GM12865 (cell line): ENCODE measurements around the gene PEAK3.
A peak's percentile ranks its signal among the peaks of the same experiment; 100 is the strongest.

Experiments
- DNase-seq: peaks from one replicate; pipeline ENCODE4 v3.0.0; 2010; ENCODE audit warnings: low read depth
- H3K4me3 ChIP-seq: 2 replicates; pipeline ENCODE4 v1.5.1; 2011; ENCODE audit warnings: mild to moderate bottlenecking, low read depth, low read length, control low read depth
- TF ChIP-seq, protein P1 (sequence below): IDR thresholded peaks from 2 replicates; pipeline ENCODE4 v1.5.1; 2011; ENCODE audit warnings: low read length, control low read depth, low read depth, inconsistent platforms; ENCODE audit not compliant: insufficient read depth; ENCODE audit errors: missing control alignments

The PEAK3 gene

GRCh38 chr19:2237869-2238153 lies 44.2 kb downstream of the PEAK3 start:
- no peak for DNase-seq
- TF ChIP-seq, protein P1, sequence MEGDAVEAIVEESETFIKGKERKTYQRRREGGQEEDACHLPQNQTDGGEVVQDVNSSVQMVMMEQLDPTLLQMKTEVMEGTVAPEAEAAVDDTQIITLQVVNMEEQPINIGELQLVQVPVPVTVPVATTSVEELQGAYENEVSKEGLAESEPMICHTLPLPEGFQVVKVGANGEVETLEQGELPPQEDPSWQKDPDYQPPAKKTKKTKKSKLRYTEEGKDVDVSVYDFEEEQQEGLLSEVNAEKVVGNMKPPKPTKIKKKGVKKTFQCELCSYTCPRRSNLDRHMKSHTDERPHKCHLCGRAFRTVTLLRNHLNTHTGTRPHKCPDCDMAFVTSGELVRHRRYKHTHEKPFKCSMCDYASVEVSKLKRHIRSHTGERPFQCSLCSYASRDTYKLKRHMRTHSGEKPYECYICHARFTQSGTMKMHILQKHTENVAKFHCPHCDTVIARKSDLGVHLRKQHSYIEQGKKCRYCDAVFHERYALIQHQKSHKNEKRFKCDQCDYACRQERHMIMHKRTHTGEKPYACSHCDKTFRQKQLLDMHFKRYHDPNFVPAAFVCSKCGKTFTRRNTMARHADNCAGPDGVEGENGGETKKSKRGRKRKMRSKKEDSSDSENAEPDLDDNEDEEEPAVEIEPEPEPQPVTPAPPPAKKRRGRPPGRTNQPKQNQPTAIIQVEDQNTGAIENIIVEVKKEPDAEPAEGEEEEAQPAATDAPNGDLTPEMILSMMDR, result no peak
- H3K4me3 ChIP-seq, result peak overlapping the region; percentile 76

GRCh38 chr19:2237051-2237868 lies 44.7 kb downstream of the PEAK3 start:
- no peak for DNase-seq
- peak overlapping the region; percentile 76 for H3K4me3 ChIP-seq

DNA sequence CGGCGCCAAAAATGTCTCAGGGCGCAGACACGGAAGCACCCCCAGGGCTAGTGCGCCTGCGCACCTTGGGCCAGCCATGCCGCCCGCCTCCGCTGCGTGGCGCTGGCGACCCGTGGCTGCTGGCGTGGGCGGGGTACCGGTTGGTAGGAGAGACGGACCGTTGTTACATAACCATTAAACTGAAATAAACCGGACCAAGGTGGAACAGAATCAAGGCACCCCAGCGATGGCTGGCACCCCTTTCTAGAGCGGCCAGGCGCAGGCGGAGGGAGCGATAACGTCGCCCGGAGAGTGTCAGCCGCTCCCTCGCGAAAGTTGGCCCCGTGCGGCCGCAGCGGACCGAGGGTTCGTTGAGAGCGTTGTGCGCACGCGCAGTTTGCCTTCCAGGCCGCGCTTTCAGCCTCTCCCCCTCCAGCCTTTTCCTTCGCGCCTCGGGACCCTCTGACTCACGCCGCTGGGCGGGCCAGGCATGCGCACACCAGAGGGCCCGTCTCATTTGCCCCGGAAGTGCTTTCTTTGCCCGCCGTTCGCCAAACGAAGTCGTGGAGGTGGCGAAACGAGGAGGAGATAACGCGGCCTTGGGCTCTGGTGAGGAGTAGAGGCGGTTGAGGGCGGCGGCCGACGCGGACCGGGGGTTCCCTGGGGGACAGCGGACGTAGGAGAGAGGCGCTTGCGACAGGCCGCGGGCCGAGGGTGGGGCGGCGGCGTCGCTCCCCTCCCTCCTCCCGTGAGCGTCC lies 45.5 kb downstream of the PEAK3 start, which contains the start of the genes PLEKHJ1 and SF3A2:
Gene PLEKHJ1, minus strand, starts transcription at position 16 of the 737 bp plus-strand sequence. CDS start 81 bp downstream, outside the sequence.
Gene SF3A2, plus strand, starts transcription at position 511 of the 737 bp plus-strand sequence. CDS start 6,595 bp downstream, outside the sequence.
- TF ChIP-seq, protein P1, result peak; percentile 100
- peak within 1 kb of the TSS; percentile 76 for H3K4me3 ChIP-seq
- DNase-seq, result peak; percentile 98

More at GRCh38 chr19:2237051-2237868, 44.7 kb downstream of the PEAK3 start:
- TF ChIP-seq, protein P1, result no peak

DNA sequence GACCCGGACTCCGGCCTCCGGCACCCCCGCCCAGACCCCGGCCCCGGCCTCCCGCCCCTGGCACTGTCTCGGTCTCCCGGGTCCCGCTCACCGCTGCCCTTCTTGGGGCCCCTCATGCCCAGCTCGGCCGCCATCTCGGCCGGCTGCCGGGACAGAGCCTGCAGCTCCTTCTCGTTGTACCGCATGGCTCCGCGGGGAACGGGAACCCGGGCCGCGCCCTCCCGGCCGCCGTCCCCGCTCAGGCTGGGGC lies 46.0 kb downstream of the PEAK3 start:
- DNase-seq, result no peak
- peak overlapping the region; percentile 76 for H3K4me3 ChIP-seq
- TF ChIP-seq, protein P1, result no peak

DNA sequence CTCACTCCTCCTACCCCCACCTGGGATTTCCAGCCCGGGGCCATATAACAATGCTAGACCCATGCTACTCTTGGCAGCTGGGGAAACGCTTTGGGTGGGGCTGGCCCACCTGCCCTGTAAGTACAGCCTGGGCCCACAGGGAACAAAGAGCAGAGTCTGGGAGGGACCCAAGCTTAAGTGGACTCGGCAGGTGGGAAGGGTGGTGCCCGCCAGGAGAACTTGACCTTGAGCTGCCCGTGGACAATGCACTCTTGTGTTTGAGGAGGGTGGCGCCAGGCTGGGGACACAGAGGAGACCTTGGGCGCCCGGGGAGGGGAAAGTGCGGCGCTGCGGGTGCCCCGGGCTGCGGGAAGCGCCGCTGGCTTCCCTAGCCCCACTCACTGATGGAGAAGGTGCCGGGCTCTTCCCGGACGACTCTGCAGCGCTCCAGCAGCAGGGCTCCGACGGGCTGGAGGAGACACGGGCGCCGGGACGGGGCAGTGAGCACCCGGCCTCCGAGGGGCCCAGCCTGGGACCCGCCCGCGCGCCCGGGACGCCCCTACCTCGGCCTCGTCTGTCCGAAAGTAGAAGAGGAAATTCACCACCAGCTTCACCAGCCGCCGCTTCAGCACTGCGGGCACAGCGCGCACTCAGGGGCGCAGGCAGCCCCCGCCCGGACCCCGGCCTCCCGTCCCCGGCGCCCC lies 46.5 kb downstream of the PEAK3 start:
- no peak for DNase-seq
- TF ChIP-seq, protein P1, result no peak
- peak overlapping the region; percentile 76 for H3K4me3 ChIP-seq

- H3K4me3 ChIP-seq, result peak overlapping the region; percentile 76
- TF ChIP-seq, protein P1, result no peak
- no peak for DNase-seq
Observed at GRCh38 chr19:2234996-2235380, 47.0 kb downstream of the PEAK3 start.
